Stomach (tissue), 4 donors: ENCODE data around the gene CCDC12.

ENCODE experiments used
- EP300 ChIP-seq: sonication (generic); formaldehyde crosslinking; IDR thresholded peaks from one replicate; pipeline ENCODE4 v1.6.1; 2017; ENCODE audit warnings: antibody characterized with exemption
- POLR2A ChIP-seq, 4 donors: fragments of 450-650 bp; IDR thresholded peaks; one replicate each; pipeline ENCODE4 v1.6.1; 2016; ENCODE audit warnings: antibody characterized with exemption in 4 of 4, control low read depth in 2 of 4, mild to moderate bottlenecking in 1 of 4, moderate library complexity in 1 of 4
- TF ChIP-seq, protein P1 (sequence below), 7 experiments: fragments of 450-650 bp in 4 of 7; fragments of 200-600 bp in 3 of 7; sonication (generic) in 3 of 7; IDR thresholded peaks; one replicate each; pipeline ENCODE4 v1.5.1; 2016 to 2019; ENCODE audit warnings: antibody characterized with exemption in 7 of 7, control low read depth in 2 of 7, mild to moderate bottlenecking in 1 of 7

DNA sequence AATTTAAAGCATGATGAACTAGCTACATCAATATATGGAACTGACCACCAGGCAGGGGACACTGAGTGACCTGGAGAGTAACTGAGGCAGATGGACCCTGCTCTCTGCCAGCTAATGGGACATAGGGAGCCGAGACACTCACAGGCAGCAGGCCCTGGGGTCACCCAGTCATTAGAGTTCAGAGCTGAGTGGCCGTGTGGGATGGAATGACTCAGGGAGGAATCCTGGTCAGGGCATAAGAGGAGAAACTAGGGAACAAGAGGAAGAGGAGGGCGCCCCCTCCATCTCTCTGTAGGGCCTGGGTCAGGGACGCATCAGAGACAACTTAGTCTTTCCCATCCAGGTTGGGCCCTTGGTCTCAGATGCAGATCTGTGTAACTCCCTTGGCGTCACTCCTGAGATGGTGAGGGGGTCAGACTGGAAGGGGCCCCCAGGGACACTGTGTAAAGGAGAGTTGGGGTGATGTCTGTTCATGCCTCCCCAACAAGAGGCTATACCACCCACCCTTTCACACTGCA, 39.8 kb downstream of the CCDC12 start:
- TF ChIP-seq, protein P1, sequence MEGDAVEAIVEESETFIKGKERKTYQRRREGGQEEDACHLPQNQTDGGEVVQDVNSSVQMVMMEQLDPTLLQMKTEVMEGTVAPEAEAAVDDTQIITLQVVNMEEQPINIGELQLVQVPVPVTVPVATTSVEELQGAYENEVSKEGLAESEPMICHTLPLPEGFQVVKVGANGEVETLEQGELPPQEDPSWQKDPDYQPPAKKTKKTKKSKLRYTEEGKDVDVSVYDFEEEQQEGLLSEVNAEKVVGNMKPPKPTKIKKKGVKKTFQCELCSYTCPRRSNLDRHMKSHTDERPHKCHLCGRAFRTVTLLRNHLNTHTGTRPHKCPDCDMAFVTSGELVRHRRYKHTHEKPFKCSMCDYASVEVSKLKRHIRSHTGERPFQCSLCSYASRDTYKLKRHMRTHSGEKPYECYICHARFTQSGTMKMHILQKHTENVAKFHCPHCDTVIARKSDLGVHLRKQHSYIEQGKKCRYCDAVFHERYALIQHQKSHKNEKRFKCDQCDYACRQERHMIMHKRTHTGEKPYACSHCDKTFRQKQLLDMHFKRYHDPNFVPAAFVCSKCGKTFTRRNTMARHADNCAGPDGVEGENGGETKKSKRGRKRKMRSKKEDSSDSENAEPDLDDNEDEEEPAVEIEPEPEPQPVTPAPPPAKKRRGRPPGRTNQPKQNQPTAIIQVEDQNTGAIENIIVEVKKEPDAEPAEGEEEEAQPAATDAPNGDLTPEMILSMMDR (IDR thresholded peaks at IDR 0.05), result no peak
- no peak for TF ChIP-seq POLR2A (IDR thresholded peaks at IDR 0.05)
- TF ChIP-seq EP300, result no peak
